Measurements from ENCODE around the gene SAMHD1. TPM values are rescaled to one million over a fixed set of nuclear protein-coding genes. Genes with fewer than 3 reads are reported as not detected.

SAMHD1 gene
- total and polyA plus RNA-seq, 2 of the 13 experiments (the other 11 are each of a cell fraction or from before 2014, with no cell fraction given) = 16.9 to 43.5 TPM

DNA sequence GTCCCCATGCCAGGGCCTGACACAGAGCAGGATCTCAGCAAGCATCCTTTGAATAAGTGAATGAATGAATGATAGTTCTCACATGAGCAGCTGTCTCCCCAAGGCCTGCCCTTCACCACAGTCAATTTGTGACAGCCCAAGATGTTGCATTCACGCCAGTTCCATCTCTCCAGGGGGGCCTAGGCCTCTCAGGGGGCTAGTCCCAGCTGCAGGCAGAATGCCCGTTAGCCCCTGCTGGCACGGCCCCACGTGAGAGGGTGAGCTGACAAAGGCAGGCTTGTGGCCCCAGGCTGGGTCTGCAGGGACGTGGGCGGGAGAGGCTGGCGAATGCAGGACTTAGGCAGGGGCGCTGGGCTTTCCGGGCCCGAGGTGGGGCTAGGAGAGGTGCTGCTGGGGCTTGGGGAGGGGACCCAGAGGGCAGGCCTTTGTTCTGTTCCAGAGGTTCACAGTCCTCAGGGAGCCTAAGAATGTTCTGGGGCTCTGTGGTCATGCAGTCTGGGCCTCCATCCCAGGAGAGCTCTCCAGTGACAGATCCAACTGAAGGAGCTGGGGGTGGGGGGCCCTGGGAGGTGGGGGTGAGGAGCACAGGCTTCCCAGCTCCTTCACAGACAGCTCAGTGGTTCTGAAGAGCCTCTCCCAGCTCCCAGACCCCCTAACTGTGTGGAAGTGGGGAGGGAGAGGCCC, 106.1 kb downstream of the SAMHD1 start:
- no peak overlapping the region for H3K27ac ChIP-seq (ENCODE audit: extremely low read length, insufficient read depth, low read length)
- H3K9ac ChIP-seq (ENCODE audit: insufficient read depth, low read depth, low read length) = no peak overlapping the region
- H3K36me3 ChIP-seq (replicated peaks in 1 of 2; ENCODE audit: control insufficient read depth in 1 of 2, insufficient read depth in 2 of 2, low read length in 2 of 2) = 0 out of 5 replicates have a peak, but pooled peaks cover 0 to 2% of the 10 kb centered on the region in 2 experiments
- 0 out of 2 replicates have a peak, but pooled peaks cover 5% of the 10 kb centered on the region for H4K20me1 ChIP-seq (ENCODE audit: insufficient read depth, low read length)
- in situ Hi-C loops (cut with HindIII; ENCODE audit: extremely low pct_ligation_motif_present, low pct_unique_long_range_greater_than_20kb) (no loop called here), intact Hi-C loops (cut with micrococcal nuclease; ENCODE audit: unreplicated experiment) (no loop called here)
- no peak for DNase-seq (ENCODE audit: low spot score)
- WGBS (ENCODE audit: low lambda C conversion rate) = 96% methylated on average over 10 of the region's 10 CpGs
- no peak; the same call in 2 of the 3 replicates for ATAC-seq
- no peak overlapping the region for H3K4me3 ChIP-seq (replicated peaks in 1 of 3; ENCODE audit: insufficient read depth in 1 of 3, low read depth in 2 of 3, low read length in 3 of 3)
- H3K4me1 ChIP-seq (ENCODE audit: insufficient read depth, low read length) = peaks cover 24% of the 10 kb centered on the region
- ChIA-PET POLR2A (interaction anchor here (0.7 kb wide), 1 partner anchor 257 kb away, joined by 3 read pairs; no protein-coding TSS in a partner anchor), CTCF (ENCODE audit: low intra/inter-chr PET ratio, low total read pairs) (no interaction called here)
- no peak for FAIRE-seq
- no TSS peak for BruUV-seq (replicated peaks)
- H2AFZ ChIP-seq (ENCODE audit: low read length) = no peak overlapping the region
- H3K4me2 ChIP-seq (ENCODE audit: low read depth, low read length) = no peak overlapping the region
- H3K27me3 ChIP-seq (ENCODE audit: control insufficient read depth in 1 of 2, insufficient read depth in 2 of 2, low read length in 2 of 2) = no peaks in the 10 kb centered on the region
- H3K9me3 ChIP-seq (ENCODE audit: low read length) = no peaks in the 10 kb centered on the region
- no peaks in the 10 kb centered on the region for H3K79me2 ChIP-seq (ENCODE audit: insufficient read depth, low read length)
- TF ChIP-seq TAF15 (IDR thresholded peaks at IDR 0.05; ENCODE audit: low read depth, low read length, poor library complexity, severe bottlenecking) = no peak
- no peak for TF ChIP-seq POLR2A (IDR thresholded peaks at IDR 0.05; ENCODE audit: insufficient read depth in 1 of 2, low read depth in 2 of 2, low read length in 2 of 2)
- TF ChIP-seq, protein P1, sequence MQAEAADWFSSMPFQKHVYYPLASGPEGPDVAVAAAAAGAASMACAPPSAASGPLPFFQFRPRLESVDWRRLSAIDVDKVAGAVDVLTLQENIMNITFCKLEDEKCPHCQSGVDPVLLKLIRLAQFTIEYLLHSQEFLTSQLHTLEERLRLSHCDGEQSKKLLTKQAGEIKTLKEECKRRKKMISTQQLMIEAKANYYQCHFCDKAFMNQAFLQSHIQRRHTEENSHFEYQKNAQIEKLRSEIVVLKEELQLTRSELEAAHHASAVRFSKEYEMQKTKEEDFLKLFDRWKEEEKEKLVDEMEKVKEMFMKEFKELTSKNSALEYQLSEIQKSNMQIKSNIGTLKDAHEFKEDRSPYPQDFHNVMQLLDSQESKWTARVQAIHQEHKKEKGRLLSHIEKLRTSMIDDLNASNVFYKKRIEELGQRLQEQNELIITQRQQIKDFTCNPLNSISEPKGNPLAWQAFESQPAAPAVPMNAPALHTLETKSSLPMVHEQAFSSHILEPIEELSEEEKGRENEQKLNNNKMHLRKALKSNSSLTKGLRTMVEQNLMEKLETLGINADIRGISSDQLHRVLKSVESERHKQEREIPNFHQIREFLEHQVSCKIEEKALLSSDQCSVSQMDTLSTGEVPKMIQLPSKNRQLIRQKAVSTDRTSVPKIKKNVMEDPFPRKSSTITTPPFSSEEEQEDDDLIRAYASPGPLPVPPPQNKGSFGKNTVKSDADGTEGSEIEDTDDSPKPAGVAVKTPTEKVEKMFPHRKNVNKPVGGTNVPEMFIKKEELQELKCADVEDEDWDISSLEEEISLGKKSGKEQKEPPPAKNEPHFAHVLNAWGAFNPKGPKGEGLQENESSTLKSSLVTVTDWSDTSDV (CRISPR knock-in tag; IDR thresholded peaks at IDR 0.05) = peak; percentile 48; the same call in 1 of the 2 replicates
- TF ChIP-seq ZNF615 (CRISPR knock-in tag; IDR thresholded peaks at IDR 0.05; ENCODE audit: borderline replicate concordance) = no peak
- no peak for TF ChIP-seq SIX1 (CRISPR knock-in tag; IDR thresholded peaks at IDR 0.05; ENCODE audit: borderline replicate concordance)
- TF ChIP-seq ZNF3 (CRISPR knock-in tag; IDR thresholded peaks at IDR 0.05) = no peak
- TF ChIP-seq SOX5 (CRISPR knock-in tag; IDR thresholded peaks at IDR 0.05; ENCODE audit: borderline replicate concordance) = no peak
- TF ChIP-seq MED13 (CRISPR knock-in tag; IDR thresholded peaks at IDR 0.05) = no peak
- TF ChIP-seq ZNF75D (CRISPR knock-in tag; IDR thresholded peaks at IDR 0.05; ENCODE audit: borderline replicate concordance) = no peak
- TF ChIP-seq ZNF589 (CRISPR knock-in tag; conservative IDR thresholded peaks at IDR 0.05) = no peak
- no peak for TF ChIP-seq ZNF747 (CRISPR knock-in tag; IDR thresholded peaks at IDR 0.05; ENCODE audit: borderline replicate concordance)
- TF ChIP-seq, protein P2, sequence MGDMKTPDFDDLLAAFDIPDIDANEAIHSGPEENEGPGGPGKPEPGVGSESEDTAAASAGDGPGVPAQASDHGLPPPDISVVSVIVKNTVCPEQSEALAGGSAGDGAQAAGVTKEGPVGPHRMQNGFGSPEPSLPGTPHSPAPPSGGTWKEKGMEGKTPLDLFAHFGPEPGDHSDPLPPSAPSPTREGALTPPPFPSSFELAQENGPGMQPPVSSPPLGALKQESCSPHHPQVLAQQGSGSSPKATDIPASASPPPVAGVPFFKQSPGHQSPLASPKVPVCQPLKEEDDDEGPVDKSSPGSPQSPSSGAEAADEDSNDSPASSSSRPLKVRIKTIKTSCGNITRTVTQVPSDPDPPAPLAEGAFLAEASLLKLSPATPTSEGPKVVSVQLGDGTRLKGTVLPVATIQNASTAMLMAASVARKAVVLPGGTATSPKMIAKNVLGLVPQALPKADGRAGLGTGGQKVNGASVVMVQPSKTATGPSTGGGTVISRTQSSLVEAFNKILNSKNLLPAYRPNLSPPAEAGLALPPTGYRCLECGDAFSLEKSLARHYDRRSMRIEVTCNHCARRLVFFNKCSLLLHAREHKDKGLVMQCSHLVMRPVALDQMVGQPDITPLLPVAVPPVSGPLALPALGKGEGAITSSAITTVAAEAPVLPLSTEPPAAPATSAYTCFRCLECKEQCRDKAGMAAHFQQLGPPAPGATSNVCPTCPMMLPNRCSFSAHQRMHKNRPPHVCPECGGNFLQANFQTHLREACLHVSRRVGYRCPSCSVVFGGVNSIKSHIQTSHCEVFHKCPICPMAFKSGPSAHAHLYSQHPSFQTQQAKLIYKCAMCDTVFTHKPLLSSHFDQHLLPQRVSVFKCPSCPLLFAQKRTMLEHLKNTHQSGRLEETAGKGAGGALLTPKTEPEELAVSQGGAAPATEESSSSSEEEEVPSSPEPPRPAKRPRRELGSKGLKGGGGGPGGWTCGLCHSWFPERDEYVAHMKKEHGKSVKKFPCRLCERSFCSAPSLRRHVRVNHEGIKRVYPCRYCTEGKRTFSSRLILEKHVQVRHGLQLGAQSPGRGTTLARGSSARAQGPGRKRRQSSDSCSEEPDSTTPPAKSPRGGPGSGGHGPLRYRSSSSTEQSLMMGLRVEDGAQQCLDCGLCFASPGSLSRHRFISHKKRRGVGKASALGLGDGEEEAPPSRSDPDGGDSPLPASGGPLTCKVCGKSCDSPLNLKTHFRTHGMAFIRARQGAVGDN (CRISPR knock-in tag; IDR thresholded peaks at IDR 0.05) = peak; percentile 46
- TF ChIP-seq RBM22 (optimal IDR thresholded peaks at IDR 0.05; ENCODE audit: low read length) = peak; percentile 36
- TF ChIP-seq TGIF2 (CRISPR knock-in tag; IDR thresholded peaks at IDR 0.05) = no peak
- no peak for TF ChIP-seq MIER3 (CRISPR knock-in tag; IDR thresholded peaks at IDR 0.05; ENCODE audit: borderline replicate concordance)
- TF ChIP-seq KAT7 (CRISPR knock-in tag; IDR thresholded peaks at IDR 0.05; ENCODE audit: borderline replicate concordance) = no peak
- no peak for TF ChIP-seq NCOA5 (CRISPR knock-in tag; IDR thresholded peaks at IDR 0.05)
- 0 out of 2 replicates have a peak, but pooled peaks have one; percentile 44 for TF ChIP-seq HIVEP1 (CRISPR knock-in tag; IDR thresholded peaks at IDR 0.05)
- no peak for TF ChIP-seq HMG20B (CRISPR knock-in tag; conservative IDR thresholded peaks at IDR 0.05)
- TF ChIP-seq ZNF253 (CRISPR knock-in tag; IDR thresholded peaks at IDR 0.05; ENCODE audit: borderline replicate concordance) = 0 out of 2 replicates have a peak, but pooled peaks have one; percentile 25
